Loucy (cell line): Measurements from ENCODE around the gene CDH22.

Source experiments
- H2AFZ ChIP-seq: fragments of 200-600 bp; sonication (generic); 2 replicates; pipeline ENCODE4 v1.6.0; 2016; ENCODE audit warnings: antibody characterized with exemption, mild to moderate bottlenecking, low read length, moderate library complexity
- H3F3A ChIP-seq: fragments of 200-600 bp; 2 replicates; pipeline ENCODE4 v1.6.0; 2016; ENCODE audit warnings: antibody characterized with exemption, low read depth, mild to moderate bottlenecking
- H3K27me3 ChIP-seq: fragments of 200-600 bp; sonication (generic); 2 replicates; pipeline ENCODE4 v1.6.1; 2014; ENCODE audit warnings: low read length, mild to moderate bottlenecking; ENCODE audit not compliant: insufficient read depth, poor library complexity, severe bottlenecking
- H3K36me3 ChIP-seq: fragments of 200-600 bp; sonication (generic); 2 replicates; pipeline ENCODE4 v1.6.1; 2016; ENCODE audit warnings: low read length; ENCODE audit not compliant: insufficient read depth
- H3K4me1 ChIP-seq: fragments of 200-600 bp; sonication (generic); 2 replicates; pipeline ENCODE4 v1.5.1; 2014; ENCODE audit warnings: low read length, mild to moderate bottlenecking; ENCODE audit not compliant: insufficient read depth, poor library complexity, severe bottlenecking
- H3K4me2 ChIP-seq: fragments of 200-600 bp; sonication (generic); 2 replicates; pipeline ENCODE4 v1.6.0; 2014; ENCODE audit warnings: antibody characterized with exemption, low read length, low read depth, mild to moderate bottlenecking; ENCODE audit not compliant: poor library complexity, severe bottlenecking
- H3K4me3 ChIP-seq: fragments of 200-600 bp; sonication (generic); 2 replicates; pipeline ENCODE4 v1.5.1; 2014; ENCODE audit warnings: low read length, mild to moderate bottlenecking, mixed read lengths; ENCODE audit not compliant: poor library complexity, severe bottlenecking
- H3K79me2 ChIP-seq: fragments of 200-600 bp; sonication (generic); 2 replicates; pipeline ENCODE4 v1.6.1; 2014; ENCODE audit warnings: low read length; ENCODE audit not compliant: insufficient read depth
- H3K9ac ChIP-seq: fragments of 200-600 bp; sonication (generic); 2 replicates; pipeline ENCODE4 v1.6.0; 2014; ENCODE audit warnings: mild to moderate bottlenecking, low read depth, low read length, moderate library complexity; ENCODE audit not compliant: poor library complexity, severe bottlenecking
- H3K9me2 ChIP-seq: fragments of 200-600 bp; sonication (generic); replicated peaks from 2 replicates; pipeline ENCODE4 v1.6.1; 2016; ENCODE audit warnings: low read depth, low read length, mixed read lengths
- H3K9me3 ChIP-seq: fragments of 200-600 bp; sonication (generic); 2 replicates; pipeline ENCODE4 v1.6.1; 2014; ENCODE audit warnings: mild to moderate bottlenecking, antibody characterized with exemption, low read length, low read depth; ENCODE audit not compliant: insufficient read depth
- H4K20me1 ChIP-seq: fragments of 200-600 bp; sonication (generic); 2 replicates; pipeline ENCODE4 v1.6.0; 2014; ENCODE audit warnings: antibody characterized with exemption, low read length, mild to moderate bottlenecking; ENCODE audit not compliant: insufficient read depth, poor library complexity, severe bottlenecking
- EZH2phosphoT487 ChIP-seq: fragments of 200-600 bp; IDR thresholded peaks from 2 replicates; pipeline ENCODE4 v1.6.1; 2018; ENCODE audit warnings: antibody characterized with exemption, mild to moderate bottlenecking, moderate library complexity, borderline replicate concordance
- TF ChIP-seq, protein P1 (sequence below): fragments of 200-600 bp; sonication (generic); conservative IDR thresholded peaks from 2 replicates; pipeline ENCODE4 v1.5.1; 2014; ENCODE audit warnings: mild to moderate bottlenecking, antibody characterized with exemption, low read length

The CDH22 gene

GRCh38 chr20:46142124-46142523, 166.2 kb downstream of the CDH22 start:
- no peaks in the 10 kb centered on the region for H3K27me3 ChIP-seq
- H3K36me3 ChIP-seq = no peaks in the 10 kb centered on the region
- no peaks in the 10 kb centered on the region for H3F3A ChIP-seq
- TF ChIP-seq, protein P1, sequence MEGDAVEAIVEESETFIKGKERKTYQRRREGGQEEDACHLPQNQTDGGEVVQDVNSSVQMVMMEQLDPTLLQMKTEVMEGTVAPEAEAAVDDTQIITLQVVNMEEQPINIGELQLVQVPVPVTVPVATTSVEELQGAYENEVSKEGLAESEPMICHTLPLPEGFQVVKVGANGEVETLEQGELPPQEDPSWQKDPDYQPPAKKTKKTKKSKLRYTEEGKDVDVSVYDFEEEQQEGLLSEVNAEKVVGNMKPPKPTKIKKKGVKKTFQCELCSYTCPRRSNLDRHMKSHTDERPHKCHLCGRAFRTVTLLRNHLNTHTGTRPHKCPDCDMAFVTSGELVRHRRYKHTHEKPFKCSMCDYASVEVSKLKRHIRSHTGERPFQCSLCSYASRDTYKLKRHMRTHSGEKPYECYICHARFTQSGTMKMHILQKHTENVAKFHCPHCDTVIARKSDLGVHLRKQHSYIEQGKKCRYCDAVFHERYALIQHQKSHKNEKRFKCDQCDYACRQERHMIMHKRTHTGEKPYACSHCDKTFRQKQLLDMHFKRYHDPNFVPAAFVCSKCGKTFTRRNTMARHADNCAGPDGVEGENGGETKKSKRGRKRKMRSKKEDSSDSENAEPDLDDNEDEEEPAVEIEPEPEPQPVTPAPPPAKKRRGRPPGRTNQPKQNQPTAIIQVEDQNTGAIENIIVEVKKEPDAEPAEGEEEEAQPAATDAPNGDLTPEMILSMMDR = no peak
- TF ChIP-seq EZH2phosphoT487 = no peak
- H3K9me2 ChIP-seq = no peaks in the 10 kb centered on the region
- no peaks in the 10 kb centered on the region for H3K4me1 ChIP-seq
- no peaks in the 10 kb centered on the region for H3K9me3 ChIP-seq
- H2AFZ ChIP-seq = no peak overlapping the region
- no peaks in the 10 kb centered on the region for H3K79me2 ChIP-seq
- no peak overlapping the region for H3K4me2 ChIP-seq
- H3K4me3 ChIP-seq = no peak overlapping the region
- H4K20me1 ChIP-seq = no peaks in the 10 kb centered on the region
- no peak overlapping the region for H3K9ac ChIP-seq

DNA sequence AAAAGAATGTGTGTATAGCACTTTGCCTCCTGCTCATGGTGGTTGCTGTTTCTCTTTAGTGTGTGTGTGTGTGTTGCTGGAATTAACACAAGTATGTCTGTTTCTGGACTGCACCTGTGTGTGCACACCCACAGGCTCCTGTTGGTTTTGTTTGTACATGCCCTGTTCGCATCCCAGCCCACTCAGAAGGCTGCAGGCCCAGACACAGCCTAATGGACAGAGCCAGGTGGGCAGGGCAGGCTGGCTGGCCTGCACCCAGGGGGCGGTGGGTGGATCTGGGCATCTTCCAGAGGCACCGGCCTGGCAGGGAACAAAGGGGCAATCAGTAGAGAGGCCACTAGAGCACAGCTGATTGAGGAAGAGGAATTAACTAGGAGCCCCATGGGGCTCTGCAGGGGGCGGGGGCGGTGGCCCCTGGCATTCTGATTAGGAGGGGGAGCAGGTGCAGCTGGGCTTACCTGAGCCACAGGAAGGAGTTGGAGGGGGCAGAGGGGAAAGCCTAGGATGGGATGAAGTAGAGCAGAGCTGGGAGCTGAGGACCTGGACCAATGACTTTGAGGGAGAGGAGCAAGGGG, 168.3 kb downstream of the CDH22 start:
- H3K9me3 ChIP-seq = no peaks in the 10 kb centered on the region
- no peak overlapping the region for H3K4me2 ChIP-seq
- H3K36me3 ChIP-seq = no peaks in the 10 kb centered on the region
- H3F3A ChIP-seq = no peaks in the 10 kb centered on the region
- no peaks in the 10 kb centered on the region for H3K4me1 ChIP-seq
- H3K4me3 ChIP-seq = no peak overlapping the region
- H3K9me2 ChIP-seq = no peaks in the 10 kb centered on the region
- H3K27me3 ChIP-seq = no peaks in the 10 kb centered on the region
- no peak overlapping the region for H2AFZ ChIP-seq
- H3K79me2 ChIP-seq = no peaks in the 10 kb centered on the region
- TF ChIP-seq EZH2phosphoT487 = no peak
- TF ChIP-seq, protein P1 = no peak
- H3K9ac ChIP-seq = no peak overlapping the region
- H4K20me1 ChIP-seq = no peaks in the 10 kb centered on the region

- Histone ChIP-seq H3K9me3 (no peaks in the 10 kb centered on the region), H3K36me3 (no peaks in the 10 kb centered on the region), H3K4me3 (no peak overlapping the region), H2AFZ (no peak overlapping the region), H3K4me1 (no peaks in the 10 kb centered on the region), H3K79me2 (no peaks in the 10 kb centered on the region), H3K9me2 (no peaks in the 10 kb centered on the region), H4K20me1 (no peaks in the 10 kb centered on the region), H3F3A (no peaks in the 10 kb centered on the region), H3K27me3 (no peaks in the 10 kb centered on the region), H3K4me2 (no peak overlapping the region), H3K9ac (no peak overlapping the region)
- TF ChIP-seq EZH2phosphoT487 = no peak
- TF ChIP-seq, protein P1 = no peak
These were observed 168.9 kb downstream of the CDH22 start for GRCh38 chr20:46139266-46139889.
